K562 (cell line): ENCODE measurements around the gene ELOVL1. TPM values are rescaled to one million over a fixed set of nuclear protein-coding genes. Genes with fewer than 3 reads are reported as not detected.
A peak's percentile ranks its signal among the peaks of the same experiment; 100 is the strongest.

ENCODE experiments used
- CBFA2T3 ChIP-seq: fragments of 450-650 bp; IDR thresholded peaks from 2 replicates; pipeline ENCODE4 v1.6.1; 2017
- CSDE1 ChIP-seq, 2 experiments: fragments of 450-650 bp; IDR thresholded peaks; 2 replicates each; pipeline ENCODE4 v1.6.1; 2016; ENCODE audit warnings: mild to moderate bottlenecking in 1 of 2
- EGR1 ChIP-seq: fragments of 450-650 bp; conservative IDR thresholded peaks from 2 replicates; pipeline ENCODE4 v1.6.1; 2017; ENCODE audit warnings: mild to moderate bottlenecking
- EP400 ChIP-seq: fragments of 450-650 bp; IDR thresholded peaks from 2 replicates; pipeline ENCODE4 v1.6.1; 2017; ENCODE audit warnings: antibody characterized with exemption, mild to moderate bottlenecking, moderate library complexity
- GATAD2A ChIP-seq: fragments of 450-650 bp; IDR thresholded peaks from 2 replicates; pipeline ENCODE4 v1.6.1; 2017
- KDM1A ChIP-seq, 2 experiments: fragments of 450-650 bp; IDR thresholded peaks; 2 replicates each; pipeline ENCODE4 v1.6.1; 2016; ENCODE audit warnings: mild to moderate bottlenecking in 2 of 2
- MEIS2 ChIP-seq: fragments of 450-650 bp; IDR thresholded peaks from 2 replicates; pipeline ENCODE4 v1.6.1; 2014; ENCODE audit warnings: mild to moderate bottlenecking; ENCODE audit not compliant: partially characterized antibody
- RFX1 ChIP-seq: fragments of 450-650 bp; IDR thresholded peaks from 2 replicates; pipeline ENCODE4 v1.6.1; 2016; ENCODE audit warnings: mild to moderate bottlenecking, moderate library complexity
- SIRT6 ChIP-seq: IDR thresholded peaks from one replicate; pipeline ENCODE4 v1.6.1; 2012; ENCODE audit warnings: low read depth, mild to moderate bottlenecking, control low read depth, inconsistent platforms, low read length, moderate library complexity
- SMARCC2 ChIP-seq: fragments of 450-650 bp; IDR thresholded peaks from 2 replicates; pipeline ENCODE4 v1.6.1; 2017; ENCODE audit warnings: antibody characterized with exemption, moderate library complexity, mild to moderate bottlenecking, low read depth
- SMARCE1 ChIP-seq: fragments of 450-650 bp; IDR thresholded peaks from 2 replicates; pipeline ENCODE4 v1.7.1; 2016; ENCODE audit warnings: mild to moderate bottlenecking
- TRIM24 ChIP-seq, 2 experiments: fragments of 450-650 bp; IDR thresholded peaks; 2 replicates each; pipeline ENCODE4 v1.6.1; 2016
- ZNF212 ChIP-seq: fragments of 450-650 bp; formaldehyde crosslinking; IDR thresholded peaks from 2 replicates; pipeline ENCODE4 v1.4.0; 2020; ENCODE audit warnings: mild to moderate bottlenecking
- polyA plus RNA-seq, 8 experiments: library from polyadenylated mRNA; depleted of rRNA in 4 of 8; stranded (reverse) in 5 of 8; unstranded in 3 of 8; fragments of >200 nt; fragmentation: Nextera tagmentation in 2 of 8; fragmentation: Illumina TruSeq in 1 of 8; extraction: Ambion mirVana in 2 of 8; extraction: Trizol in 1 of 8; gene quantifications; 2 replicates each; pipeline versions ENCODE4 v1.2.1 to v1.2.3, GENCODE V29; 2011 to 2014; ENCODE audit warnings: inconsistent platforms in 1 of 8, missing spikeins in 1 of 8
- total RNA-seq, 7 experiments: library from RNA; depleted of rRNA in 6 of 7; stranded (reverse); fragments of >200 nt in 6 of 7; fragmentation: Illumina TruSeq in 2 of 7; extraction: Trizol in 2 of 7; gene quantifications; 2 replicates each; pipeline versions ENCODE4 v1.2.1 to v1.2.3, GENCODE V29; 2011 to 2021; ENCODE audit warnings: low replicate concordance in 1 of 7
- TF ChIP-seq, protein P1 (sequence below): fragments of 250-450 bp; sonication (Bioruptor Pico); IDR thresholded peaks from 2 replicates; pipeline ENCODE4 v1.5.0; 2022; ENCODE audit warnings: mild to moderate bottlenecking
- TF ChIP-seq, protein P2 (sequence below): fragments of 450-650 bp; formaldehyde crosslinking; IDR thresholded peaks from 2 replicates; pipeline ENCODE4 v1.4.0; 2022; ENCODE audit warnings: missing genetic modification characterization
- TF ChIP-seq, protein P3 (sequence below): sonication (generic); formaldehyde crosslinking; IDR thresholded peaks from 2 replicates; pipeline ENCODE4 v1.8.0; 2022; ENCODE audit warnings: mild to moderate bottlenecking, missing genetic modification reagents
- TF ChIP-seq, protein P4 (sequence below): fragments of 450-650 bp; IDR thresholded peaks from 2 replicates; pipeline ENCODE4 v1.6.1; 2016
- TF ChIP-seq, protein P5 (sequence below): fragments of 450-650 bp; formaldehyde crosslinking; IDR thresholded peaks from 2 replicates; pipeline ENCODE4 v1.4.0; 2020; ENCODE audit warnings: mild to moderate bottlenecking, moderate library complexity
- TF ChIP-seq, protein P6 (sequence below): sonication (generic); formaldehyde crosslinking; IDR thresholded peaks from 2 replicates; pipeline ENCODE4 v1.8.0; 2022; ENCODE audit warnings: mild to moderate bottlenecking, missing genetic modification reagents

The ELOVL1 gene
- total and polyA plus RNA-seq, 9 of the 15 experiments (the other 6 are each of a cell fraction or from before 2014, with no cell fraction given) = 51.0 to 157 (median 70.3) TPM

DNA sequence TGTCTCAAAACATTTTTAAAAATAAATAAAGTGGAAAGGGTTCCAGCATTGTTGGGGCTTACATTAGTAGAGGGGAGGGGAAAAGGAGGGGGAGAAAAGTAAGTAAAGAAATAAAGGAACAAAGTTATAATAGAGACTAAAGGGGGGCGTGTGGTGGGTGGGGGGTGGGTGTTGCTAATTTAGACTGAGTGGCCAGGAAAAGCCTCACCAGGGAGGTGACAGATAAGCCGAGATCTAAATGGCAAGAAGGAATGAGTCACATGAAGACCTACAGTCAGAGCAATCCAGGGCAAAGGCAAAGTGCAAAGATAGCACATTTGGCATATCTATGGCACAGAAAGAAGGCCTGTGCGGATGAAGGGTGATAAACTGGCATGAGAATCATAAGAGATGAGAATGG is 22.7 kb downstream of the ELOVL1 start (continued):
- TF ChIP-seq, protein P1, sequence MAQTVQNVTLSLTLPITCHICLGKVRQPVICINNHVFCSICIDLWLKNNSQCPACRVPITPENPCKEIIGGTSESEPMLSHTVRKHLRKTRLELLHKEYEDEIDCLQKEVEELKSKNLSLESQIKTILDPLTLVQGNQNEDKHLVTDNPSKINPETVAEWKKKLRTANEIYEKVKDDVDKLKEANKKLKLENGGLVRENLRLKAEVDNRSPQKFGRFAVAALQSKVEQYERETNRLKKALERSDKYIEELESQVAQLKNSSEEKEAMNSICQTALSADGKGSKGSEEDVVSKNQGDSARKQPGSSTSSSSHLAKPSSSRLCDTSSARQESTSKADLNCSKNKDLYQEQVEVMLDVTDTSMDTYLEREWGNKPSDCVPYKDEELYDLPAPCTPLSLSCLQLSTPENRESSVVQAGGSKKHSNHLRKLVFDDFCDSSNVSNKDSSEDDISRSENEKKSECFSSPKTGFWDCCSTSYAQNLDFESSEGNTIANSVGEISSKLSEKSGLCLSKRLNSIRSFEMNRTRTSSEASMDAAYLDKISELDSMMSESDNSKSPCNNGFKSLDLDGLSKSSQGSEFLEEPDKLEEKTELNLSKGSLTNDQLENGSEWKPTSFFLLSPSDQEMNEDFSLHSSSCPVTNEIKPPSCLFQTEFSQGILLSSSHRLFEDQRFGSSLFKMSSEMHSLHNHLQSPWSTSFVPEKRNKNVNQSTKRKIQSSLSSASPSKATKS (CRISPR knock-in tag) = no peak
- TF ChIP-seq CBFA2T3 (peak; percentile 94), ZNF212 (CRISPR knock-in tag) (no peak), KDM1A (IDR thresholded peaks at IDR 0.05) (peak; percentile 62 to 63; a peak in 2 of 4 replicates), MEIS2 (peak; percentile 27), EP400 (0 out of 2 replicates have a peak, but pooled peaks have one; percentile 31), RFX1 (no peak), SMARCE1 (peak; percentile 89), GATAD2A (0 out of 2 replicates have a peak, but pooled peaks have one; percentile 44), SIRT6 (no peak), SMARCC2 (peak; percentile 67; the same call in 1 of the 2 replicates), CSDE1 (IDR thresholded peaks at IDR 0.05) (0 out of 4 replicates have a peak, but pooled peaks of 1 of the 2 experiments have one; percentile 16), TRIM24 (IDR thresholded peaks at IDR 0.05) (peak; percentile 60 to 76; a peak in 2 of 4 replicates), EGR1 (peak; percentile 98)
- TF ChIP-seq, protein P2, sequence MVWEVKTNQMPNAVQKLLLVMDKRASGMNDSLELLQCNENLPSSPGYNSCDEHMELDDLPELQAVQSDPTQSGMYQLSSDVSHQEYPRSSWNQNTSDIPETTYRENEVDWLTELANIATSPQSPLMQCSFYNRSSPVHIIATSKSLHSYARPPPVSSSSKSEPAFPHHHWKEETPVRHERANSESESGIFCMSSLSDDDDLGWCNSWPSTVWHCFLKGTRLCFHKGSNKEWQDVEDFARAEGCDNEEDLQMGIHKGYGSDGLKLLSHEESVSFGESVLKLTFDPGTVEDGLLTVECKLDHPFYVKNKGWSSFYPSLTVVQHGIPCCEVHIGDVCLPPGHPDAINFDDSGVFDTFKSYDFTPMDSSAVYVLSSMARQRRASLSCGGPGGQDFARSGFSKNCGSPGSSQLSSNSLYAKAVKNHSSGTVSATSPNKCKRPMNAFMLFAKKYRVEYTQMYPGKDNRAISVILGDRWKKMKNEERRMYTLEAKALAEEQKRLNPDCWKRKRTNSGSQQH (CRISPR knock-in tag) = no peak
- TF ChIP-seq, protein P3, sequence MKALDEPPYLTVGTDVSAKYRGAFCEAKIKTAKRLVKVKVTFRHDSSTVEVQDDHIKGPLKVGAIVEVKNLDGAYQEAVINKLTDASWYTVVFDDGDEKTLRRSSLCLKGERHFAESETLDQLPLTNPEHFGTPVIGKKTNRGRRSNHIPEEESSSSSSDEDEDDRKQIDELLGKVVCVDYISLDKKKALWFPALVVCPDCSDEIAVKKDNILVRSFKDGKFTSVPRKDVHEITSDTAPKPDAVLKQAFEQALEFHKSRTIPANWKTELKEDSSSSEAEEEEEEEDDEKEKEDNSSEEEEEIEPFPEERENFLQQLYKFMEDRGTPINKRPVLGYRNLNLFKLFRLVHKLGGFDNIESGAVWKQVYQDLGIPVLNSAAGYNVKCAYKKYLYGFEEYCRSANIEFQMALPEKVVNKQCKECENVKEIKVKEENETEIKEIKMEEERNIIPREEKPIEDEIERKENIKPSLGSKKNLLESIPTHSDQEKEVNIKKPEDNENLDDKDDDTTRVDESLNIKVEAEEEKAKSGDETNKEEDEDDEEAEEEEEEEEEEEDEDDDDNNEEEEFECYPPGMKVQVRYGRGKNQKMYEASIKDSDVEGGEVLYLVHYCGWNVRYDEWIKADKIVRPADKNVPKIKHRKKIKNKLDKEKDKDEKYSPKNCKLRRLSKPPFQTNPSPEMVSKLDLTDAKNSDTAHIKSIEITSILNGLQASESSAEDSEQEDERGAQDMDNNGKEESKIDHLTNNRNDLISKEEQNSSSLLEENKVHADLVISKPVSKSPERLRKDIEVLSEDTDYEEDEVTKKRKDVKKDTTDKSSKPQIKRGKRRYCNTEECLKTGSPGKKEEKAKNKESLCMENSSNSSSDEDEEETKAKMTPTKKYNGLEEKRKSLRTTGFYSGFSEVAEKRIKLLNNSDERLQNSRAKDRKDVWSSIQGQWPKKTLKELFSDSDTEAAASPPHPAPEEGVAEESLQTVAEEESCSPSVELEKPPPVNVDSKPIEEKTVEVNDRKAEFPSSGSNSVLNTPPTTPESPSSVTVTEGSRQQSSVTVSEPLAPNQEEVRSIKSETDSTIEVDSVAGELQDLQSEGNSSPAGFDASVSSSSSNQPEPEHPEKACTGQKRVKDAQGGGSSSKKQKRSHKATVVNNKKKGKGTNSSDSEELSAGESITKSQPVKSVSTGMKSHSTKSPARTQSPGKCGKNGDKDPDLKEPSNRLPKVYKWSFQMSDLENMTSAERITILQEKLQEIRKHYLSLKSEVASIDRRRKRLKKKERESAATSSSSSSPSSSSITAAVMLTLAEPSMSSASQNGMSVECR (CRISPR knock-in tag) = no peak
- TF ChIP-seq, protein P4, sequence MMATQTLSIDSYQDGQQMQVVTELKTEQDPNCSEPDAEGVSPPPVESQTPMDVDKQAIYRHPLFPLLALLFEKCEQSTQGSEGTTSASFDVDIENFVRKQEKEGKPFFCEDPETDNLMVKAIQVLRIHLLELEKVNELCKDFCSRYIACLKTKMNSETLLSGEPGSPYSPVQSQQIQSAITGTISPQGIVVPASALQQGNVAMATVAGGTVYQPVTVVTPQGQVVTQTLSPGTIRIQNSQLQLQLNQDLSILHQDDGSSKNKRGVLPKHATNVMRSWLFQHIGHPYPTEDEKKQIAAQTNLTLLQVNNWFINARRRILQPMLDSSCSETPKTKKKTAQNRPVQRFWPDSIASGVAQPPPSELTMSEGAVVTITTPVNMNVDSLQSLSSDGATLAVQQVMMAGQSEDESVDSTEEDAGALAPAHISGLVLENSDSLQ = peak; percentile 19; the same call in 1 of the 2 replicates
- TF ChIP-seq, protein P5, sequence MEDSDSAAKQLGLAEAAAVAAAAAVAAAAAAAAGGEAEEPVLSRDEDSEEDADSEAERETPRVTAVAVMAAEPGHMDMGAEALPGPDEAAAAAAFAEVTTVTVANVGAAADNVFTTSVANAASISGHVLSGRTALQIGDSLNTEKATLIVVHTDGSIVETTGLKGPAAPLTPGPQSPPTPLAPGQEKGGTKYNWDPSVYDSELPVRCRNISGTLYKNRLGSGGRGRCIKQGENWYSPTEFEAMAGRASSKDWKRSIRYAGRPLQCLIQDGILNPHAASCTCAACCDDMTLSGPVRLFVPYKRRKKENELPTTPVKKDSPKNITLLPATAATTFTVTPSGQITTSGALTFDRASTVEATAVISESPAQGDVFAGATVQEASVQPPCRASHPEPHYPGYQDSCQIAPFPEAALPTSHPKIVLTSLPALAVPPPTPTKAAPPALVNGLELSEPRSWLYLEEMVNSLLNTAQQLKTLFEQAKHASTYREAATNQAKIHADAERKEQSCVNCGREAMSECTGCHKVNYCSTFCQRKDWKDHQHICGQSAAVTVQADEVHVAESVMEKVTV (CRISPR knock-in tag) = no peak
- TF ChIP-seq, protein P6, sequence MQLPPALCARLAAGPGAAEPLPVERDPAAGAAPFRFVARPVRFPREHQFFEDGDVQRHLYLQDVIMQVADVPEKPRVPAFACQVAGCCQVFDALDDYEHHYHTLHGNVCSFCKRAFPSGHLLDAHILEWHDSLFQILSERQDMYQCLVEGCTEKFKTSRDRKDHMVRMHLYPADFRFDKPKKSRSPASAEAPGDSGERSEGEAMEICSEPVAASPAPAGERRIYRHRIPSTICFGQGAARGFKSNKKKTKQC (CRISPR knock-in tag) = no peak
